ENCODE measurements around the gene CARD9.

CARD9 gene

GRCh38 chr9:136381311-136381710, 7.8 kb upstream of the CARD9 start:
- Histone ChIP-seq H3K27ac (no peak overlapping the region), H3K27me3 (ENCODE audit: insufficient read depth, low read depth, severe bottlenecking) (no peaks in the 10 kb centered on the region), H3K36me3 (peaks cover 69% of the 10 kb centered on the region), H3K4me3 (ENCODE audit: low read depth, low read length) (no peak overlapping the region), H3K9me3 (ENCODE audit: severe bottlenecking) (no peaks in the 10 kb centered on the region)
- no peak for DNase-seq
- no peak for TF ChIP-seq CTCF (IDR thresholded peaks at IDR 0.05; ENCODE audit: low read depth, low read length)

- no peak overlapping the region for H3K27ac ChIP-seq
- DNase-seq = no peak
- H3K27me3 ChIP-seq (ENCODE audit: insufficient read depth, low read depth, severe bottlenecking) = no peaks in the 10 kb centered on the region
- H3K4me3 ChIP-seq (ENCODE audit: low read depth, low read length) = no peak overlapping the region
- TF ChIP-seq CTCF (IDR thresholded peaks at IDR 0.05; ENCODE audit: low read depth, low read length) = no peak
- H3K36me3 ChIP-seq = peaks cover 70% of the 10 kb centered on the region
- H3K9me3 ChIP-seq (ENCODE audit: severe bottlenecking) = no peaks in the 10 kb centered on the region
Measured at GRCh38 chr9:136380381-136380780, 6.9 kb upstream of the CARD9 start.

GRCh38 chr9:136379891-136380290, 6.4 kb upstream of the CARD9 start:
- no peak for DNase-seq
- Histone ChIP-seq H3K36me3 (peaks cover 70% of the 10 kb centered on the region), H3K27me3 (ENCODE audit: insufficient read depth, low read depth, severe bottlenecking) (no peaks in the 10 kb centered on the region), H3K27ac (no peak overlapping the region), H3K9me3 (ENCODE audit: severe bottlenecking) (no peaks in the 10 kb centered on the region), H3K4me3 (ENCODE audit: low read depth, low read length) (no peak overlapping the region)
- TF ChIP-seq CTCF (IDR thresholded peaks at IDR 0.05; ENCODE audit: low read depth, low read length) = no peak

- H3K27ac ChIP-seq = no peak overlapping the region
- no peaks in the 10 kb centered on the region for H3K27me3 ChIP-seq (ENCODE audit: insufficient read depth, low read depth, severe bottlenecking)
- H3K9me3 ChIP-seq (ENCODE audit: severe bottlenecking) = no peaks in the 10 kb centered on the region
- H3K36me3 ChIP-seq = peaks cover 66% of the 10 kb centered on the region
- no peak for TF ChIP-seq CTCF (IDR thresholded peaks at IDR 0.05; ENCODE audit: low read depth, low read length)
- H3K4me3 ChIP-seq (ENCODE audit: low read depth, low read length) = no peak overlapping the region
- no peak for DNase-seq
Measured at GRCh38 chr9:136379401-136379800, 5.9 kb upstream of the CARD9 start.

GRCh38 chr9:136379003-136379287, 5.5 kb upstream of the CARD9 start:
- no peak for TF ChIP-seq CTCF (IDR thresholded peaks at IDR 0.05; ENCODE audit: low read depth, low read length)
- Histone ChIP-seq H3K4me3 (ENCODE audit: low read depth, low read length) (no peak overlapping the region), H3K27ac (no peak overlapping the region), H3K27me3 (ENCODE audit: insufficient read depth, low read depth, severe bottlenecking) (no peaks in the 10 kb centered on the region), H3K9me3 (ENCODE audit: severe bottlenecking) (no peaks in the 10 kb centered on the region), H3K36me3 (peaks cover 64% of the 10 kb centered on the region)
- no peak for DNase-seq

- Histone ChIP-seq H3K9me3 (ENCODE audit: severe bottlenecking) (no peaks in the 10 kb centered on the region), H3K4me3 (ENCODE audit: low read depth, low read length) (no peak overlapping the region), H3K27me3 (ENCODE audit: insufficient read depth, low read depth, severe bottlenecking) (no peaks in the 10 kb centered on the region), H3K36me3 (peaks cover 58% of the 10 kb centered on the region), H3K27ac (no peak overlapping the region)
- no peak for DNase-seq
- TF ChIP-seq CTCF (IDR thresholded peaks at IDR 0.05; ENCODE audit: low read depth, low read length) = no peak
Measured at GRCh38 chr9:136378170-136379002, 4.9 kb upstream of the CARD9 start.
